GM10266 (cell line): ENCODE results near the gene TPGS2.
"Not testable (repeated sequence)": the region's sequence is repeated elsewhere in the genome, so short reads cannot be mapped to it uniquely, and the experiment has no call there.

Experiments used
- DNase-seq: peaks from one replicate; pipeline ENCODE4 v3.0.0; 2012; ENCODE audit errors: extremely low spot score
- TF ChIP-seq, protein P1 (sequence below): IDR thresholded peaks from 2 replicates; pipeline ENCODE4 v1.5.1; 2012; ENCODE audit warnings: mild to moderate bottlenecking, low read depth; ENCODE audit not compliant: control insufficient read depth, insufficient read depth; ENCODE audit errors: missing control alignments

Gene TPGS2

DNA sequence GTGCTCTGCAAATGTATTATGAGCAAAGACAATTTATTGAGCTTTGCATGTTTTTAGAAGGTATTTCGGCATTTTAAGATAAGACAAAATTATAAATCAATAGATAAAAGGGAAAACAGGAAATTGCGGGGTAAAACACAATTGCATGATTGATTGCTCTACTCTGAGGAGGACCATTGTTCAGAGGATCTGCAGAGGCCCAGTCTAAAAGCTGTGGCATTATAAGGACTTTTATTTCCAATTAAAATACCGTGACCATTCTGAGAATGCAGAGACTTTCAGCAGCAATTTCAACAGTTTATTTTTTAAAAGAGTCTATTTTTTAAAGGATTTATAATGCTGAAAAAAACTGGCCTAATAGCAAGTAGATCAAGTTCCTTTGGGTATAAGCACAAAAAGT lies 62.0 kb downstream of the TPGS2 start:
- no peak for DNase-seq
- TF ChIP-seq, protein P1, sequence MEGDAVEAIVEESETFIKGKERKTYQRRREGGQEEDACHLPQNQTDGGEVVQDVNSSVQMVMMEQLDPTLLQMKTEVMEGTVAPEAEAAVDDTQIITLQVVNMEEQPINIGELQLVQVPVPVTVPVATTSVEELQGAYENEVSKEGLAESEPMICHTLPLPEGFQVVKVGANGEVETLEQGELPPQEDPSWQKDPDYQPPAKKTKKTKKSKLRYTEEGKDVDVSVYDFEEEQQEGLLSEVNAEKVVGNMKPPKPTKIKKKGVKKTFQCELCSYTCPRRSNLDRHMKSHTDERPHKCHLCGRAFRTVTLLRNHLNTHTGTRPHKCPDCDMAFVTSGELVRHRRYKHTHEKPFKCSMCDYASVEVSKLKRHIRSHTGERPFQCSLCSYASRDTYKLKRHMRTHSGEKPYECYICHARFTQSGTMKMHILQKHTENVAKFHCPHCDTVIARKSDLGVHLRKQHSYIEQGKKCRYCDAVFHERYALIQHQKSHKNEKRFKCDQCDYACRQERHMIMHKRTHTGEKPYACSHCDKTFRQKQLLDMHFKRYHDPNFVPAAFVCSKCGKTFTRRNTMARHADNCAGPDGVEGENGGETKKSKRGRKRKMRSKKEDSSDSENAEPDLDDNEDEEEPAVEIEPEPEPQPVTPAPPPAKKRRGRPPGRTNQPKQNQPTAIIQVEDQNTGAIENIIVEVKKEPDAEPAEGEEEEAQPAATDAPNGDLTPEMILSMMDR, result no peak

DNA sequence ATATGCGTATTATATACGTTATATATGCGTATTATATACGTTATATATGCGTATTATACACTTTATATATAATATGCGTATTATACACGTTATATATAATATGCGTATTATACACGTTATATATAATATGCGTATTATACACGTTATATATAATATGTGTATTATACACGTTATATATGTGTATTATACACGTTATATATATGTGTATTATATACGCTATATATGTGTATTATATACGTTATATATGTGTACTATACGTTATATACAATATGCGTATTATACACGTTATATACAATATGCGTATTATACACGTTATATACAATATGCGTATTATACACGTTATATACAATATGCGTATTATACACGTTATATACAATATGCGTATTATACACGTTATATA lies 65.8 kb downstream of the TPGS2 start:
- not testable (repeated sequence) for DNase-seq

DNA sequence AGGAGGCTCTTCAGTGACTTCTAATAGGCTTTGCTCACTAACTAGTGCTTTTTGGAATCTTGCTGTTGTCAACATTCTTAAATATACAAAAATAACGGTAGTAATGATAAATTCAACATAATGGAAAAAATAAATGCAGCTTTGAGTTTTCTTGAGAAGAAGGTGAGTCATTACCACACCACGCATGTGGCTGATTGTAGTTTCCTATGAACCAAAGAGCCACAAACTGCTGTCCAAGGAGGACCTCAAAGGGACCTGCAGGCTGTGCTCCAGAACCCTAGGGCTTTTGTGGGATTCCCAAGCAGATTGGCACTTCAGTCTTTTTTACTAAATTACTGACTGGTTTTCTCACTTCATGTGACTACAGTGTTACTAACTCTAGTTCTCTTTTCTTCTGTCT lies 66.7 kb downstream of the TPGS2 start:
- no peak for DNase-seq
- TF ChIP-seq, protein P1, result no peak

DNA sequence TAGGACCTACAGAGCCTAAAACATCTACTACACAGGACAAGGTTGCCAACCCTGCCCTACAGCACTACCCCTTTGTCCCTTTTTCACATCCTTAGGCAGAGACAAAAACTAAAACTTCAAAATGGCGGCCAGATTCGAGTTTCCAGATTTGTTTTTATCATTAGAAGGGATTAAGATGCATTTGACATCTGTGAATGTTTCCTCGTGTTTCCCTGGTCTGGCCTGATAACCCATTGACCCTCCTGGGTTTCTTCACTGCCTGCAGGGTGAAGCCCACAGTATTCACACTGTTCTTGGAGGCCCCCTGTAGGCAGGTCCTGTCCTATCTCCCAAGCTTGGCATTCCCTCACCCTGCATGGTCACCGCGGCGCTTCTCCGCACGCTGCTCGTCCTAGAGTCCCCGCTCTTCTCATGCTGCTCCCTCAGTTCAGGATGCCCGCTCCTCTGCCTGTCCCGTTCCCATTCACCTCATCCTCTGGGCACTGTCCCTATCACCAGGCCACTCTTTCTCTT lies 67.6 kb downstream of the TPGS2 start:
- TF ChIP-seq, protein P1, result no peak
- DNase-seq, result no peak

DNA sequence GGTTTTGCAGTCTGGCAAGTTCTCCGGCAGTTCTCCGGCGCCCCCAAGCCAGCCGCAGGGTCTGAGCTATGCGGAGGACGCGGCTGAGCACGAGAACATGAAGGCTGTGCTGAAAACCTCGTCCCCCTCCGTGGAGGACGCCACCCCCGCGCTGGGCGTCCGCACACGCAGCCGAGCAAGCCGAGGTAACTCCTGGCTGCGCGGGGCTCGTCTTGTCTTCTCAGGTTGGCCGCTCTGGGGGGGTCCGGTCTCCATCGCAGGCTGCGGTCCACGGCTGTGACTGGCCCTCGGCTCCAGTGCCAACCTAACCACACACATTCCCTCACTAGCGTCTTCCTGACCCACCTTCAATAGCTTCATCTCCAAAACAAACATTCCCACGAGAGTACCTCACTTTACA lies 68.2 kb downstream of the TPGS2 start:
- DNase-seq, result no peak
- TF ChIP-seq, protein P1, result no peak

DNA sequence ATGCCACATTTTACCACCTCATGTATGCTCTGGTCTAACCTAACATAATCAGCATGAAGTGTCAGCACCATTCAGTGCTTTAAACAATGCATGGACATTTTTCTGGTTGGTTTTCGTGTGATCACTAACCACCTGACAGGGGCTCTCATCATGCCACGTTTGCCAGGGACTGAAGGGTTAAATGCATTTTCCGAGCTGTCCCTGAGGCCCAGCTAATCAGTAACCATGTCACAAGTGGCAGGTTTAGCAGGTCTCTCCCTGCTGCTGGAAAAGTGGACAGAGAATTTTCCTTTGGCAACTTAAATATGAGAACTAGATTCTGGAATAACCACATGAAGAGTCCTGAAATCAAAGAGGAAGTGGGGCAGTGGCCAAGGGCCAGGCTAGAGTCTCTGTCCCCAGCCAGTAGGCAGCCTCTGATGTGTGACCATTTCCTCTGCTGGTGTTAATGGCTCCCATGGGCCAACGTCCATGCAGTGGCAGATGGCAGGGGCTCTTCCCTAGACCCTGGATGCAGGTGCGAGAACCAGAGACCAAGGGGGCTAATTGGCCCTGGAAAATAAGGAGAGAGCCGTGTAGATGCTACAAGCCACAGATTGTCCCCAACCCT lies 69.5 kb downstream of the TPGS2 start:
- DNase-seq, result no peak
- TF ChIP-seq, protein P1, result no peak

DNA sequence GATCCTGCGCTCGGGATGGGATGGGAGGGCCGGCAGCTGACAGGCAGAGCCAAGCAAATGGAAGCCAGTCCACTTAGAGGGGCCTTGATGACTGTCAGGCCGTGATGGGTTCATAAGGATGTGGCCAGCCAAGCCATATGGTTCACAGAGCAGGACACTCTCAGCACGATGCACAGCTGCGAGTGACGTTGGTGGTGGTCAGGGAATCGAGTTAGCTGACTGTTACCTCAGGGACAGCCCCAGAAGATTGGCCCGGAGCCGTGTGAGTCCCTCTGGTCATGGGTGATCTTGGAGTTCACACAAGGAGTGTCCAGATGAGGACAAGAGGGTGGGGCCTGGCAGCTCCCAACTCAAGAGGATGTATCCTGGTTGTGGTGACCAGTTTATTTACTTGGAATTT lies 70.2 kb downstream of the TPGS2 start:
- no peak for DNase-seq

DNA sequence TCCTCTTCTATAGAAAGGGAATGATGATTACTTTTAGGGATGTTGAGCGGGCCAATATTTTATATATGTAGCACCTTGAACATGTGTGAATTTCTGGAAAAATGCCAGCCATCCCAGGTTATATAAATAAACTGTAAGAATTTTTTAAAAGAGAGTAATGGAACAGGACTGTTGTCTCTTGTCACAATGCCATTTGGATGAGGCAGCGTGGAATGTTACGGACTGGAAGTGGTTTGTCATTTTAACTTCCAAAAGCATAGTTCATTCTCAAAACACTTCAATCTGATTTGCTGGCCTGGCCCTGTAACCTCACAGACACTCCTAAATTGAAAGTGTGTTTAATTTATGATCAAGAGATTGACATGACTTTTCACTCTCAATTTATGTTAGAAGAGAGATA lies 70.8 kb downstream of the TPGS2 start:
- TF ChIP-seq, protein P1, result no peak
- DNase-seq, result no peak

More for the DNA sequence above, 70.2 kb downstream of the TPGS2 start:
- TF ChIP-seq, protein P1, result no peak
